HEK293 (cell line): ENCODE measurements around the gene CABP7.

Experiments used
- CTCF ChIP-seq: fragments of 450-650 bp; formaldehyde crosslinking; IDR thresholded peaks from 2 replicates; pipeline ENCODE4 v1.5.1; 2016; ENCODE audit warnings: missing biosample characterization, missing genetic modification characterization
- HOXD13 ChIP-seq: sonication (generic); formaldehyde crosslinking; IDR thresholded peaks from 2 replicates; pipeline ENCODE4 v1.8.0; 2022; ENCODE audit warnings: missing genetic modification reagents, borderline replicate concordance
- SP2 ChIP-seq: fragments of 450-650 bp; formaldehyde crosslinking; IDR thresholded peaks from 2 replicates; pipeline ENCODE4 v1.5.1; 2016; ENCODE audit warnings: missing biosample characterization, missing genetic modification characterization
- ZNF10 ChIP-seq: fragments of 450-650 bp; formaldehyde crosslinking; IDR thresholded peaks from 2 replicates; pipeline ENCODE4 v1.5.1; 2017; ENCODE audit warnings: missing biosample characterization, missing genetic modification characterization
- ZNF16 ChIP-seq: fragments of 450-650 bp; formaldehyde crosslinking; IDR thresholded peaks from 2 replicates; pipeline ENCODE4 v1.5.1; 2016; ENCODE audit warnings: low read depth, missing biosample characterization, missing genetic modification characterization
- ZNF521 ChIP-seq: fragments of 450-650 bp; formaldehyde crosslinking; IDR thresholded peaks from 2 replicates; pipeline ENCODE4 v1.5.1; 2017; ENCODE audit warnings: missing biosample characterization, mild to moderate bottlenecking, missing genetic modification characterization
- ZNF585B ChIP-seq: fragments of 450-650 bp; formaldehyde crosslinking; IDR thresholded peaks from 2 replicates; pipeline ENCODE4 v1.5.1; 2016; ENCODE audit warnings: missing biosample characterization, missing genetic modification characterization
- ZNF600 ChIP-seq: fragments of 450-650 bp; formaldehyde crosslinking; IDR thresholded peaks from 2 replicates; pipeline ENCODE4 v1.5.1; 2016; ENCODE audit warnings: missing biosample characterization, missing genetic modification characterization
- ZNF747 ChIP-seq: fragments of 450-650 bp; formaldehyde crosslinking; IDR thresholded peaks from 2 replicates; pipeline ENCODE4 v1.5.1; 2016; ENCODE audit warnings: missing biosample characterization, missing genetic modification characterization

- no peak for TF ChIP-seq ZNF747 (tag by site-specific recombination)
- TF ChIP-seq CTCF = no peak
- TF ChIP-seq SP2 (tag by site-specific recombination) = no peak
- TF ChIP-seq ZNF10 (tag by site-specific recombination) = no peak
- TF ChIP-seq ZNF16 (tag by site-specific recombination) = no peak
- TF ChIP-seq ZNF585B = no peak
- TF ChIP-seq ZNF521 = no peak
- no peak for TF ChIP-seq ZNF600 (tag by site-specific recombination)
- no peak for TF ChIP-seq HOXD13 (CRISPR knock-in tag)
Measured at GRCh38 chr22:29701155-29701999, 18.4 kb upstream of the CABP7 start.
